Left kidney (tissue), 2 donors: Measurements from ENCODE around the gene AJAP1. TPM values are rescaled to one million over a fixed set of nuclear protein-coding genes. Genes with fewer than 3 reads are reported as not detected.

Experiments used
- DNase-seq: peaks from one replicate; pipeline ENCODE4 v3.0.0-alpha.2; 2013
- polyA plus RNA-seq: library from polyadenylated mRNA; unstranded; fragments of 120-200 nt; gene quantifications from one replicate; pipeline ENCODE4 v1.2.1, GENCODE V29; 2013; ENCODE audit not compliant: insufficient read length

AJAP1 gene
- polyA plus RNA-seq, 1 donor: 0.68 TPM

DNA sequence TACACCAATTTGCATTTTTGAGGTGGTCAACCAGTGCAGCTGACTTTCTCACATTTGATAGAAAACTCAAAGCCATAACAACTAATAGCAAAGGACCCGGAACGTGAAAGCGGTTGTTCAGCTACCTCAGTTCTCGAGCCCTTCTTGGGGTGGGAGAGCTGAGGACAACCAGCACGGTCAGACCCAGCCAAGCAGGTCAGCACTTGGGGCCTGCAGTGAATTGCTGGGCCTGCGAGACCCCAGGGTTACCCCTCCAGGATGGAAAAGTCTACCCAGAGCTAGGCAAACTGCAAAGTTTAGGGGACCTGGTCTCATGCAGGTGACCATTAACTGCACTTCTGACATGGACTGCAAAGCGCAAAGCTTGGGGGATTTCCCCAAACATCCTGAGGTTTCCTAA, 23.8 kb upstream of the AJAP1 start:
- no peak for DNase-seq

DNA sequence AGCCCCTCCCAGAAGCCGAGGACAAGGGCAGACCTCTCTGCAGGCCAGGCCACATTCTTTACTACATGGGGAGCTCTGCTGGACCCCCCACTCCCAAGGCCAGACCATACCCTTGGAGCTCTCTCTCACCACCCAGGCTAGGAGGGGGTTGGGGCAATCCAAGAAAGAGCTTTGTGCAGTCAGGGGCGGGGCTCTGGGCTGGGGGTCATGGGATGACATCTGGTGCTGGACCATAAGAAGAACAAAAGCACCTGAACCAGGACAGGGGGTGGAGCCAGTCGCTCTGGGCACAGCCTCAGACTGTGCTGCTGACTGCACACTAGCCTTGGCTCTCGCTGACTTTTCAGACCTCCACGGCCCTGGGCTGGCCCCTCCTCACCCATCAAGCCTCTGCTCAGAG, 23.1 kb upstream of the AJAP1 start:
- DNase-seq: no peak

DNA sequence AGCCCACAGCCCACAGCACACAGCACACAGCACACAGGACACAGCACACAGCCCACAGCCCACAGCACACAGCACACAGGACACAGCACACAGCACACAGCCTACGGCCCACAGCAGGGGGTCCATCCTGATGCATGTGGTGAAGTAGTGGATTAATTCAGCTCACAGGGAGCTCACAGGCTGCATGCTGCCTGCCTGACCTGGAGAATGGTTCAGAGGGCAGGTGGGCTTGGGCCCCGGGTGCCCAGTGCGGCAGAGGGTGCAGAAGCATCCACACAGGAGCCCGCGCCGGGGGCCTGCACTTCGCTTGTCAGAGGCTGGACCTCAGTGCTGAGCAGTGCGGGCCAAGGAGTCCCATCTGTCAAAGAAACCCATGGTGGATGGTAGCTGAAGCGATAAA, 21.1 kb upstream of the AJAP1 start:
- no peak for DNase-seq

DNA sequence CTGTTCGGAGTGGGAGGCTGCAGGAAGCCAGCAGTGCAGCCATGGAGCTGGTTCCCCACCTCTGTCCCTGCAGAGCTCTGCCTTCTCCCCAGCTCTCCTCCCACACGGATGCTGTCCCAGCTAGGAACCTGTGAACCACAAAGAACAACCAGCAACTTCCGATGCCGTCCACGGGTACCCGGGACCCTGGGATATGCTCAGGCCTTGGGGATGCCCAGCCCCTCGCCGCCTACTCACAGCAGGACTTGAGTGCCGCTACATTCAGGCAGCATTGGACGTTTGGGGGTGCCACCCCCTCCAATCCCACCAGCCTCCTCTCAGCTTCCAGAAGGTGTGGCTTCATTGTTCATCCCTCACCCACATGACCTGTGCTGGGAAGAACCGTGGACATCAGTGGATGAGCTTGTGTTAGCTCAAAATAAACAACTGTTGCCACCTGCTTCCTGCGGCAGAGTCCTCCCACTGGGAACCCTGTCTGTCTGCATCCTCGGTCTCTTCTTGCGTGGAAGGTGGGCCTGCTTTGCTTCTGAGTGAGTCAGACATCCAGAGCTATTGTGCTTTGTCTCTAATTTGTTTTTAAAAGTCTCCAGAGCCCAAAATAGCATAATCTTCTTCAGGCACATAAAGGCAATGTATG, 20.1 kb upstream of the AJAP1 start:
- no peak for DNase-seq

DNA sequence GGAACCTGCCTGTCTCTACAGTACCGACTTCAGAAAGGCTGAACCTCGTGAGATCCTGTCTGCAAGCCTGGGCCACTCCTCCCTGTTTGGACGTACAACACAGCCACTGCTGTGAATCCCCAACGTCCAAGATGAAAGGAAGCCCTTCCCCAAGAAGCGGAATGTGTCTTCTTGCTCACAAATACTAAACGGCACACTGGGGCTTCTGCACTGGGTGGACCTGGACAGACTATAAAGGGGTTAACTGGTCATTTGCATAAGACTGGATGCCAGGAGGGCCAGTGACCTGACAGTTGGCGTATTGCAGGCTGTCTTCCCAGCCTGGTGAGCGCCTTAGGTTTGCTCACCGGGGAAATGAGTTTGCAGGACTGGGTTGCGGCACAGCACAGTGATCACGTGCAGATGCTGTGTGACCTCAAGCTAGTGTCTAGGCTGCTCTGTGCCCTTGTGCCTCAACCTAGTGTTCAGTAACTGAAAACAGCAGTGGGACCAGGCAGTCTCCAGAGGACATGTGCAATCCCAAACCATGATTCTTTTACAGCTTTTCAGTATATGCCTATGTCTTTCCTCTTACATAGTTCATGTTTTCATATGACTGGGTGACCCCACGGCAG, 19.5 kb upstream of the AJAP1 start:
- no peak for DNase-seq

DNA sequence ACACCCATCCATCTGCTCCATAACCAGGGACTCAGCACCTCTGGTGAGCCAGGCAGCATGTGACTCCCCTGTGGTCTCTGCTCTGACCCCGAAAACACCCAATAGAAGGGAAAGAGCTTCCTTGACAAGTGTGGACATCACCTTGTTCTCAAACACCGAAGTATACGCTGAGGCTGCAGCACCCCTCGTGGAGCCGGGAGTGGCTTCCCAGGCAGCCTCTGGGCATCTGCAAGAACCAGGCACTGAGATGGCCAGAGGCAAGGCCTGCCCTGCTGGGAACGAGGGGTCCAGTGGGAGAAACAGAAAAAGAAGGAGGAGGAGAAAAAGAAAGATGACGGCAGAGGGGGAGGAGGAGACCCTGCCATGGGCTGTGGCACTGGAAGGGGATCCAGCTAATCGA, 18.2 kb upstream of the AJAP1 start:
- DNase-seq: no peak

DNA sequence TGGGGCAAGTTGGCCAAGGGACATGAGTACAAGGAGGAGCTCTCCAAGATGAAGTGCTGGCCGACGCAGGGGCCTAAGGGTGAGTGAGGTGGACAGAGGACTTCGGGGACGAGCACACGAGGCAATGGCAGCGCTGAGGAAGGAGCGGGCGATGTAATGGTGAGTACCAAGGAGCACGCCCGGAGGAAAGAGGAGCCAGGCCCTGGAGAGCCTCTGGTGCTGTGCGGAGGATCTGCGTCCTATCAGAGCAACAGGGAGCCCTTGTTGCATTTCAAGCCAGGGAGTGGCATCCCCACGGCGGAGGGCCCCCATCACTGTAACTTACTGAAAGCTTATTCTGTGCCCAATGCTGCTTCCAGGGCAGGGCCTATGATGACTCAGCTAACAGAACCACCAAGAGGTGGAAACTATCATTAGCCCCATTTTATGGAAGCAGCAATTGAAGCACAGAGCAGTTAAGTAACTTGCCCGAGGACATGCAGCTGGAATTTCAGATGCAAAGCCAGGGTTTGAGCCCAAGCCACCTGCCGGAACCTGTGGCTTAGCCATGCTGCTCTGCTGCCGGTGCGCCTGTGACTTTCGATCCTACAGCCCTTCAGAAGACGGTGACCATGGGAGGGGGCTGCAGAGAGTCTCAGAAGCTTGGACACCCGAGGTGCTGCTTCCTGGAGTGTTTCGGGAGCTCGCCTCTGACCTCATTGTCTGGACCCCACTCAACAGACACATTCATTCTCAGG, 17.6 kb upstream of the AJAP1 start:
- DNase-seq: no peak

DNA sequence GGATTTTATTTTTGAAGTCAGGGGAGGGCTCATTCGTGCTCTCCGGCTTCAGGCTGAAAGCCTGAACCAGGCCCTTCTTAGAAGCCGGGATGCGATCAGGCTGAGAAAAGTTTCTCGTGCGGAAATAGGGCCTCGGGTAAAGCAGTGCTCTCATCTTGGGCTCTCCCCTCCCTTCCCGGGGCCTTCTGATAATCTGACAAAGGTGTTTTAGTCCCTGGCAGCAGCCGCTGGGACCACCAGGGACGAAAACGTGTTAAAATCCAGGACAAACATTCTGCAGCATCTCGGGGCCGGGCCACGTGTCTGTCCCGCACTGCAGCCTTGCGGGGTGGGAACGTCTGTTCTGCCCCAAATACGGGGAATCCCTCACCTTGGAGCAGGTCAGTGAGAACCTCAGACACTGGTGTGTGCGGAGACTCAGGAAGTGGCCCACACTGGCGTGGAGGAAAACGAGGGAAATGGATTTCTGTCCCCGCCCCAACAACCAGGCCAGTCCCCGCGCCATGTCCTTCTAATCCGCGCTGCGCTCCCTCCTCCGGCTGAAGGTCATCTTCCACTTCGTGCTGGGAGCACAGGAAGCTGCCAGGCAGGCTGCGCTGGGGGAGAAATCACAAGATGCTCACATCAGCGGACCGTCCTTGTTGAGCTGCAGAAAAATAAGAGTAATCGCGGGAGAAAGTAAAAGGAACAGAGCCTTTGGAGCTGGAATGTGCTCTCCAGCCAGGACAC, 16.6 kb upstream of the AJAP1 start:
- no peak for DNase-seq

DNA sequence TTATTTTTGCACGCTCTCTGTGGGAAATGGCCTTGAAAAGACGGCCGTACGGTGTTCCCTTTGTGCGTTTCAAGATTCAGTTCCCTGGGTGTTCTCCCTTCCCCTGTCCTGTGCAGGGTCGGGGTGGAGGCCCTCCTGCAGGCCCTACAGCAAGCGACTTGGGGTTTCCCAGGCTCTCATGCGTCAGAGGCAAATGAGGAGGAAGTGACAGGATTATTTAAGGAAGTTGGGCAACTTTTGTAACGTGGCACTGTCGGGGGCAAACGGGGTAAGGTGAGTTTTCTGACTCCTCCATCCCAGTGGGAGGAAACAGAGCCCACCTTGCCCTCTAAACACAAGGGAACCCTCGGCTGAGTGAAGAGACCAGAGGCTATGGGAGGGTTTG, 16.1 kb upstream of the AJAP1 start:
- DNase-seq: no peak

DNA sequence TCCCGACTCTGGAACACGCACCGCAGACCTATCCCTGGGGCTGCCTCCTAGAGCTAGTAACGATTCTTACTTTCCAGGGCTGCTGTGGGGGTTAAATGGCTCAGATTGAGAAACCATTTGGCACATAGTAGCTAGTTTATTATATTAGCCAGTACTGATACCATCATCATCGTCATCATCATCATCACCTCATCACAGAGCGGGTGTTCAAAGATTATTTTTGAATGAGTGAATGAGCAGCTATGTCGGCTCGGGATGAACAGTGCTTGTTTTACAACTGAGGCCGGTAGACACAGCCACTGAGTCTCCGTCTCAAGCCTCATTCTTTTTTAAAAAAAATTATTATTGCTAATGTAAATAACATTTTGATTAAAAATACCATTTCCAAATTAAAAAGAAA, 13.5 kb upstream of the AJAP1 start:
- no peak for DNase-seq

DNA sequence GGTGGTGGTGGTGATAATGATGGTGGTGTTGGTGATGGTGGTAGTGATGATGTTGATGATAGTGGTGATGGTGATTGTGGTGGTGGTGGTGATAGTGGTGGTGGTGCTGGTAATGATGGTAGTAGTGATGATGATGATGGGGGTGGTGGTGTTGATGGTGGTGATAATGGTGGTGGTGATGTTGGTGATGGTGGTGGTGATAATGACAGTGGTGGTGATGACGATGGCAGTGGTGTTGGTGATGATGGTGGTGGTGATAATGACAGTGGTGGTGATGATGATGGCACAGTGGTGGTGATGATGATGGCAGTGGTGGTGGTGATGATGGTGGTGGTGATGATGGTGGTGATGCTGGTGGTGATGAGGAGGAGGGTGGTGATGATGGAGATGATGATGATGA, 7.0 kb upstream of the AJAP1 start:
- no peak for DNase-seq

DNA sequence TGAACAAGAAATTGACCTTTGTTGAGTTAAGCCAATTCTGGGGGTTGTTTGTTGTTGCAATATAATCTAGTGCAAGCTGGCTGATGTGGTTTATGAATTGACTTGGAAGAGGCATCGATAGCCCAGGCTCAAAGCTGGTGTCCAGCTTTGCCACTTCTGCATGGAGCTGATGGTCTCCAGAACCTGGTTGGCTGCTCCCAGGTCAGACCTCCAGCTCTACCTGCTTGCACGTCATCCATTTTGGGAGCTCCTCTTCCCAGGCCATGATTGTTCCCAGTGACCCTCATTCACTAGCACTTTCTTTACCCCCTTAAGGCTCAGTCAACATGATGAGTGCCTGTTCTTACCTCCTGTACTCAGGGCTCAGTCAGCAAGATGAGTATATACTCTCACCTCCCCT, 5.8 kb upstream of the AJAP1 start:
- no peak for DNase-seq

DNA sequence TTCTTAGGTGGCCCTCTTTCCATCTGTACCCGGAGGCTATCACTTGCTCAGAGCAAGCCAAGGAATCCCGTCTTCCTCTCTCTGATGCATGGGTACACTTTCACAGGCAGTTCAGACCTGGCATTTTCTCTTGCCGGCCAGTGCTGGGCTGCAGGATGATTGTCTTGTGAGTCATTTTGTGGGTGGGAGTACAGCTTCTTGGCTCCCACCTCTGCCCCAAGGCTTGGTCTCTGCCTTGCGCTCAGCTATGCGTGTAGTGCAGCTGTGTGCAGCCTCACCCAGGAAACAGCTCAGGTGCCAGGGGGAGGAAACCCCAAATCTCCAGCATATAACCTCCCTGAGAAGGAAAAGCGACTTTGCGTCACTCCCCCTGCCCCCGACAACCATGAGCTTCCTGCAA, 3.9 kb upstream of the AJAP1 start:
- no peak for DNase-seq

DNA sequence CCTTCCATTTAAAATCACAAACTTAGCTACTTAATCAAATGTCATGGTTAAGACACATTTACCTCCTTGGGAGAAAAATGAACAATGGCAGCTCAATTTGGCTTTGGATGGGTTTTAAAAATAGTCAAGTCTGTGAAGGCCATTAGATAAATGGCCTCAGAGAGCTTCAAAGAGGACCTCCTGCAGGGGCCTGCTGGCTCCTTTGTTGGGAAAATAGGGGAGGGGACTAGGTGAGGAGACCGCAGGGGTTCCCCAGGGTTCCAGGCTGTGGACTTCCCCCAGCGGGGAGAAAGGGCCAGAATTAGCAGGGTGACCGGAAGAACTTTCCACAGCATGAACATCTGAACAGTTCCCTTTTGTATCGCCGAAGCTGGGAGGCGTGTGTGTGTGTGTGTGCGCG, 3.4 kb upstream of the AJAP1 start:
- DNase-seq: no peak

DNA sequence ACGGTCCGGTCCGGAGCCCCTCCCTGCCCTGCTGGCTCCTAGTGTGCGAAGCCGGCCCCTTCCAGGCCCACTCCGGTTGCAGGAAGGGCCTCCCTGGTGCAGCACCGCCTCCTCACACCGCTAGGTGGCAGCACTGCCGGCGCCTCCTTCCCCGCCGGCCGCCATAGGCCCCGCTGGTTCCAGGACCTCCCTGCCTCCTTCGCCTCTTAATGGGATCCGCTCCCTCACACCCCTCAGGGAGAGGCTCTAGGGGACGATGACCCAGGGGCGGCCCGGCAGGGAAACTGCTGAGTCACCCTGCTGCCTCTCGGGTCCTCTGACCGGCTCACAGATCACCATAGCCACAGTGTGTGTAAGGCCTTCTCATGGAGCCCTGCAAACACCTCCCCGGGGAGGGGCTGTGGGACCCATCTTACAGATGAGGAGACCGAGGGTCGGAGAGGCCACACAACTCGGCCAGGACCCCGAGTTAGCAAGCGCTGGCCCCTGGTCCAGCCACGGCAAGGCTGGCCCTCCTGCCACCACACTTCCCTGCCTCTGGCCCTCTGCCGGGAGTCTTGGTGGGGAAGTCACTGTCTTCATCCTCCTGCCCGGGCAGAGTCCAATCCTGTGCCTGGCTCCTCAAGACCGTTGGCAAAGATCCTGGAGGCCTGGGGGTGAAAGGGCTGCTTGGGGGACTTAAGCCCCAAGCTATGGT, 1.6 kb upstream of the AJAP1 start:
- peak; percentile 50 for DNase-seq

DNA sequence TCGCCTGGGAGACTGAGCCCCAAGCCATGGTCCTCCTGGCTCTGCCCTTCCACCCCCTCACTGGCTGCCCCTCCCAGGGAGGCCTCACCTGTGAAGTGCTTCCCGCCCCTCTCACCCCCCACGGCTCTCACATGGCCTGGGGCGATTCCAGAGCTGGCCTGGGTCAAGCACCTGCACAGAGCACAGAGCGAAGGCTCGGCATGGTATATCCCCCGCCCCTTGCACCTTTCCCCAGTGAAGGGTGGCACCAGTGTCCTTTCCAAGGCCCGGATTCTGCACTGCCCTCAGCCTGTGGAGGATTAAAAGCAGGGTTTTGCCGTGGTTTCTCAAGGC, 1.1 kb upstream of the AJAP1 start:
- no peak for DNase-seq

DNA sequence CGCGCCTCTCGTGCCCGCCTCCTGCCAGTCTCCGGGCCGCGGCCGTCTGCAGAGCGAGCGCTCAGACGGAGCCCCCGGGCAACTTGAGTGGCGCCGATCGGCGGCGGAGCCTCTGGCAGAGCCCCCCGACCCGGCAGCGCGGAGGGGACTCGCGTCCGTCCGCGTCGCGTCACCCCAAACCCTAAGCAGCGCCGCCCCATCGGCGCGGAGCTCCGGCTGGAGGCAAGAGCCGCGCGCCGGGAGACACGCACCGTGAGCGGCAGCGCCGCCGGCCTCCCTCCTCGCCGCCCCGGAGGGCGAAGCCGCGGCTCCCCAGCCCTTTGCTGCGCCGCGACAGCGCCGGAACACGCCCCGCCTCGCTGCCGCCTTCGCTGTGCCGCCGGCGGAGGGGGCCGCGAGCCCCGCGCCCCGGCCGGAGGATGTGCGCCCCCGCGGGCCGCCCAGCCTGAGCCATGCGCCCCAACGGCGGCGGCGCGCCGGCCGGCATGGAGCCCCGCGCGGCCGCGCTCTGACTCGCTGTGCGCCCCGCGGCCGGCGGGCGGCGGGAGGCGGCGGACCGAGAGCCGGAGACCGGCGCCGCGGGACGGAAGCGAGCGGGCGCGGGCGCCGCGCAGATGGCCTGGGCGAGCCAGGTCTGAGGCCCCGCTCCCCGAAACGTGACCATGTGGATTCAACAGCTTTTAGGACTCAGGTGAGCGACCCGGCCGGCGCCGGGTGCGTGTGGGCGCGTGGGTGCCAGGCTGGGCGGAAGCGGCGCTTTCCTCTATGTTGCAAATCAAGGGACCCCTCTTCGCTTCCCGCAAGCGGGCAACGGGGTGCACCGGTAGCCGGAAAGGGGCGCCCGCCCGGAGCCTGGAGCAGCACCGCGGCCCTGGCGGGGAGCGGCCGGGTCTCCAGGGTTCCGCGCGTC, 610 bp downstream of the AJAP1 start:
- DNase-seq: no peak

DNA sequence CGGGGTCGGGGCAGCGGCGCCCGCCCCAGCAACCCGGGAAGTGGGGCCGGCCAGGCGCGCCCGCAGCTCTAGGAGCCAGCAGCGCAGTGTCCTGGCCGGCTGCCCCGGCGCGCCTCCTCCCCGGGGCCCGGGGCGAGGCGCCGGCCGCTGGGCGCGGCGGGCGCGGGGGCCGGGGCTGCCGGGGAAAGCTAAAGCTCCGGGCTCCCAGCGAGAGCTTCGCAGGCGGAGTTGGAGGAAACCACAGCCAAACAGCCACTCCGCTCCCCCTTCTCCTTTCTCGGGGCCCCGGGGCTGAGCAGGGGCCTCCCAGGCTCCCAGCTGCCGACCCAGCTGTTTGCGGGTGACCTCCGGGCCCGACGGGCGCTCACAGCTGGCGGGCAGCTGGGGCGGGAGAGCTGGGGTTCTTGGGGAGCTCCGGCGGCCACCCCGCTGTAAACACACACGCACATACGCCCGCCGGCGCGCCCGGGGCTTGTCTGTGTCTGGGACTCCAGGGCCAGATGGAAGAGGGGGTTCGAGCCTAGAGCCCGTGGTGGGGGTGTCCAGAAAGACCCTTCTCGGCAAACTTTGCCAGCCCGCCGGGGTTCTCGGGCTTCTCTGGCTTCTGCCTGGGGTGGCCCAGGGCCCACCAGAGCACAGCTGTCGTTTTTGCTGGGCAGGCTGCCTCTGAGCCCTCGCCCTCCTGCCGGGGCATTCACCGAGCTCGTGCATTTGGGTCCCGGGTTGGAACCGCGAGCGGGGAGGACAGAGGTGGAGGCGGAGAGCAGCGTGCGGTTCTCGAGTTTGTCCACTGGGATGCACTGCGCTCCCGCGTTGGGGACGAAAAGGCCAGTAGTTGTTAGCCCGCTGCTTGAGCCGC, 1.5 kb downstream of the AJAP1 start:
- DNase-seq: peak; percentile 56

DNA sequence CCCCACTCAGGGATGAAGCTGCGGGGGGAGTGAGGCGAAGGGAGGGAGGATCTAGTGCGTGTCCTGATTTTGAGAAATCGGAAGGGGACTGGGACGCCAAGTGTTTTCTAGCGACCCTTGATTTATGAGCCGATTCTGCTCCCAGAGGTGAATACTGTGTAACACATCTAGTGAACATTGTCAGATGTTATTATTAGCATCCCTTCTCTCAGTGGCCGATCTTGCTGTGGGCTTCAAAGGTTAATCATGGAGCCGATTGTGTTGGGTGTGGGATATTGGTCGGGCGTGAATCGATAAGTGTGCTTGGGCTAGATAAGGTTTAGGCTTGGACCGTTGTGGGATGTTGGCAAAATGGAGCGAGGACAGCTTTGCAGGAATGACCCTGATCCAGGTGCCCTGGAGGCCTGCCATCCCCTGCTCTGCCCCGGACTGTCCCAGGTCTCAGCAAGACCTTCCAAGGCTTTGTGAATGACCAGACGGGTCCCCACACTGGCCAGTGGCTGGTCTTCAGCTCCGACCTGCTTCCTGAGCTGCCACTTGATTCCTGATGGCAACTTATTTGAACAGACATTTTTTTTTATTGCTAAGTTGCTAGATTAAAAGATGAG, 2.2 kb downstream of the AJAP1 start:
- DNase-seq: no peak

DNA sequence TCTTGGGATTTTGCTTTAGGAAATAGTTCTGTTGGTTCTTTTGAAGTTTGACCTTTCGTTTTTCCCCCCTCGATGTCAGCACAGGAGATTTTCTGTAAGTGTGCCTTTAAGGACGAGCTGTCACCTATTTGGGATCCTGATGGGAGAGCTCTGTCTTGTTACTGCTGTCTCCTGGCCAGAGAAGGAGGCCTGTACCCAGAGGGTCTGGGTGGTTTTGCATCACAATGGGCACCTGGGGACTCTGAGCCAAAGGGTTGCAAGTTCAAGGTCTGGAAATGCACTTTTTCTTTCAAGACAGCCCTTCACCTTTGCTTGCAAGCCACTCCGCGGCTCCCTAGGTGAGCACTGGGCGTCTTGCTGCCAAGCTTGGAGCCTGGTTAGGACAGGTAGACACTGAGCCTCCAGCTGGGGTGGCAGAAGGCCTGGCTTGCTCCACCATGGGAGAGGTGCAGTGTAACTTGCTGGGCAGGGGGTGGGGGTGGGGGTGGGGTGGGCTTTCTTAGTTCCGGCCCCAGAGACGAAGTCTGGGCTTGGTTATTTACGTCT, 2.9 kb downstream of the AJAP1 start:
- DNase-seq: no peak
